ENCODE results near the gene CPE. TPM values are rescaled to one million over a fixed set of nuclear protein-coding genes. Genes with fewer than 3 reads are reported as not detected.

The CPE gene
- total RNA-seq, 2 donors from 2014 or later, result 56.8 to 93.6 TPM

- Histone ChIP-seq H3K27ac (no peak overlapping the region), H3K4me3 (no peak overlapping the region), H3K4me1 (no peaks in the 10 kb centered on the region), H3K27me3 (no peaks in the 10 kb centered on the region), H3K9me3 (no peaks in the 10 kb centered on the region), H3K36me3 (no peaks in the 10 kb centered on the region)
- no peak for DNase-seq (ENCODE audit: low spot score)
- TF ChIP-seq CTCF (IDR thresholded peaks at IDR 0.05), result no peak
Measured at GRCh38 chr4:165507381-165507780, 128.6 kb downstream of the CPE start.

GRCh38 chr4:165508372-165509120 is 129.7 kb downstream of the CPE start:
- no peaks in the 10 kb centered on the region for H3K4me1 ChIP-seq
- DNase-seq (ENCODE audit: low spot score), result no peak
- no peak overlapping the region for H3K4me3 ChIP-seq
- H3K27me3 ChIP-seq, result no peaks in the 10 kb centered on the region
- no peaks in the 10 kb centered on the region for H3K9me3 ChIP-seq
- H3K27ac ChIP-seq, result no peak overlapping the region
- no peak for TF ChIP-seq CTCF (IDR thresholded peaks at IDR 0.05)
- H3K36me3 ChIP-seq, result no peaks in the 10 kb centered on the region

- Histone ChIP-seq H3K27me3 (no peaks in the 10 kb centered on the region), H3K27ac (no peak overlapping the region), H3K36me3 (no peaks in the 10 kb centered on the region), H3K4me1 (no peaks in the 10 kb centered on the region), H3K9me3 (no peaks in the 10 kb centered on the region), H3K4me3 (no peak overlapping the region)
- DNase-seq (ENCODE audit: low spot score), result no peak
- TF ChIP-seq CTCF (IDR thresholded peaks at IDR 0.05), result no peak
Measured at GRCh38 chr4:165512424-165512823, 133.6 kb downstream of the CPE start.

GRCh38 chr4:165514739-165515138 is 135.9 kb downstream of the CPE start:
- H3K27ac ChIP-seq, result no peak overlapping the region
- no peaks in the 10 kb centered on the region for H3K27me3 ChIP-seq
- H3K4me3 ChIP-seq, result no peak overlapping the region
- TF ChIP-seq CTCF (IDR thresholded peaks at IDR 0.05), result no peak
- no peaks in the 10 kb centered on the region for H3K36me3 ChIP-seq
- H3K4me1 ChIP-seq, result no peaks in the 10 kb centered on the region
- no peak for DNase-seq (ENCODE audit: low spot score)
- H3K9me3 ChIP-seq, result no peaks in the 10 kb centered on the region

- no peak for TF ChIP-seq CTCF (IDR thresholded peaks at IDR 0.05)
- no peaks in the 10 kb centered on the region for H3K27me3 ChIP-seq
- no peak overlapping the region for H3K4me3 ChIP-seq
- H3K9me3 ChIP-seq, result no peaks in the 10 kb centered on the region
- no peak overlapping the region for H3K27ac ChIP-seq
- H3K36me3 ChIP-seq, result no peaks in the 10 kb centered on the region
- no peak for DNase-seq (ENCODE audit: low spot score)
- H3K4me1 ChIP-seq, result no peaks in the 10 kb centered on the region
Measured at GRCh38 chr4:165515201-165515600, 136.4 kb downstream of the CPE start.
